GM12801 (cell line): ENCODE measurements around the gene RNF114.

Experiments
- TF ChIP-seq, protein P1 (sequence below): IDR thresholded peaks from one replicate; pipeline ENCODE4 v1.5.1; 2011; ENCODE audit warnings: control low read depth; ENCODE audit not compliant: insufficient read length; ENCODE audit errors: extremely low read depth

The RNF114 gene

DNA sequence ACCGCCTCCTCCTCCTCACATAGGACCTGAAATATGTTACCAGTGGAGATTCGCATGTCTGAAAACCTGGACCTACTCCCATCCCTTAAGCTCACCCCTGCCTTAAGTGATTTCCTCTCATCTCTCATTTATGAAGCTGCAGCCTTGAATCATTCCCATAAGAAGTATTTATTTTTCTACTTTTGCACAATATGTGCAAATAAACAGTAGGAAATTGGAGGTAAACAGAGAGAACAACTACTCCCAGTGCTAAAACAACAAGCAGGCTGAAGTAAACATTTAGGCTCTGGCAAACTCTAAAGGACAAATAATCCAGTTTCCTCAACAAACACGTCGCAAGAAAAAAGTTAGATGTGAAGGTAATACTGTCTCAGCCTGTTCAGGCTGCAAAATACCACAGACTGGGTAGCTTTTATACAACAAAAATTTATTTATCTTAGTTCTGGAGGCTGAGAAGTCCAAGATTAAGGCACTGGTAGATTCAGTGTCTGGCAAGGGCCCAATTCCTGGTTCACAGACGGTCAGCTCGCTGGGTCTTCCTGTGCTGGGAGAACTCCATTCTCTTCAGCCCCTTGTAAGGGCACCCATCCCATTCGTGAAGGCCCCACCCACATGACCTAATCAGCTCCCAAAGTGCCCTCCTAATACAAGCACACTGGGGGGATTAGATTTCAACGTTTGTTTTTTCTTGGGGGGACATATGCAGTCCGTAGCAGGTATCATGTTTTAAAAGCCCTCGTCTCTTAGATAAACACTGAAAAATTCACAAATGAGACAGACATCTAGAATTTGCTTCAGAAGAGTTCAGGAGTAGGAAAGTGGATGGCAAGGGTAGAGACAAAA lies 36.4 kb upstream of the RNF114 start:
- TF ChIP-seq, protein P1, sequence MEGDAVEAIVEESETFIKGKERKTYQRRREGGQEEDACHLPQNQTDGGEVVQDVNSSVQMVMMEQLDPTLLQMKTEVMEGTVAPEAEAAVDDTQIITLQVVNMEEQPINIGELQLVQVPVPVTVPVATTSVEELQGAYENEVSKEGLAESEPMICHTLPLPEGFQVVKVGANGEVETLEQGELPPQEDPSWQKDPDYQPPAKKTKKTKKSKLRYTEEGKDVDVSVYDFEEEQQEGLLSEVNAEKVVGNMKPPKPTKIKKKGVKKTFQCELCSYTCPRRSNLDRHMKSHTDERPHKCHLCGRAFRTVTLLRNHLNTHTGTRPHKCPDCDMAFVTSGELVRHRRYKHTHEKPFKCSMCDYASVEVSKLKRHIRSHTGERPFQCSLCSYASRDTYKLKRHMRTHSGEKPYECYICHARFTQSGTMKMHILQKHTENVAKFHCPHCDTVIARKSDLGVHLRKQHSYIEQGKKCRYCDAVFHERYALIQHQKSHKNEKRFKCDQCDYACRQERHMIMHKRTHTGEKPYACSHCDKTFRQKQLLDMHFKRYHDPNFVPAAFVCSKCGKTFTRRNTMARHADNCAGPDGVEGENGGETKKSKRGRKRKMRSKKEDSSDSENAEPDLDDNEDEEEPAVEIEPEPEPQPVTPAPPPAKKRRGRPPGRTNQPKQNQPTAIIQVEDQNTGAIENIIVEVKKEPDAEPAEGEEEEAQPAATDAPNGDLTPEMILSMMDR: no peak

DNA sequence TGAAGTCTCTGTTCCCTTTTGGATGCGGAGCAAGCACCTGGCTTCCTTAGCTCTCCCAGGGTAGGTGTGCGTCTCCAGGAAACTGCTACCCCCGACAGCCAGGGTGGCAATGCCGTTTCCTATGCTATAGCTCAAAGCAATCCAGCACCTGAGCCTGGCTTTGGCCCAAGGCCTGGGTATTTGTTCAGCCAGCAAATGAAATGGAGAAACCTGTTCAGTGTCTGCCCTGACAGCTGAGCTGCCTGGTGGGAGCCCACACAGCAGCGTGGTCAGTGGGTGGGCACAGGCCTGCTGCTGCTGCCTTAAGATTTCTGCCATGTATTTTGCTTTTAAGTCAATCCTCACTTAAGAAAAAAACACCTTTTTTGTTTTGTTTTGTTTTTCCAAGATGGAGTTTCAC lies 34.6 kb upstream of the RNF114 start:
- TF ChIP-seq, protein P1: no peak

DNA sequence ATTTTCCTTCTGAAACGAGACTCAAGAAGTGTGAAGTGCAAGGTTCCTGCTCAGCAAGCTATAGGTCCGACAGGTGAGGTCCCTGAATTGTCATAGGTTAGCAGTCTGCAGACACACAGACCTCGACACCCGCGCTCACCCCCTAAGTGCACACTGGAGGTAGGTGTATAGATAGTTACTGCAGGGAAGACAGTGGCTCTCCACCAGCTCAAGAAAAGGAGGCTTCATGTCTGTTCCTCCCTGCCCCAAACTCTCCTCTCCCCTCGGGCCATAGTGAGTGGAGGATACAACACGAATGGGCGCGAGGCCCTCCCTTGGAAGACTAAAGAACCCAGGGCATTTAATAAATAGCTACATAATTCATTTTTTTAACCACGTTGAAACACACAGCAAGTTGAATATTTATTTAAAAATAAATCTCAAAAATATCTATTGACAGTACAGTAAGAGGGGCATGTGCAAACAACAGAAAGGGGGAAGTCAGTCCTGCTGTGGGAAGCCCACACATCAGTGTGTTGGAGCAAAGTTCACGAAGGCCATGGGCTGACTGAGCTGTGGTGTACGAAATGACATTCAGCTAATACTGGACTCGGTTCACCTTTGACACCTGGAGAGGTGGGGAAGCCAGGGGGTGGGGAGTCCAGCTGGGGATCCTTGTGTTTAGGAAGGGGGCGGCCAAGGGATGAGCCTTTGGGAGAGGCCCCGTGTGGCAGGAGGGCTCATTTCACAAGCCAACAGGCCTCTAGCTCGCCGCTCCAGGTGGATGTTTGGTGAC lies 31.6 kb upstream of the RNF114 start:
- TF ChIP-seq, protein P1: no peak

DNA sequence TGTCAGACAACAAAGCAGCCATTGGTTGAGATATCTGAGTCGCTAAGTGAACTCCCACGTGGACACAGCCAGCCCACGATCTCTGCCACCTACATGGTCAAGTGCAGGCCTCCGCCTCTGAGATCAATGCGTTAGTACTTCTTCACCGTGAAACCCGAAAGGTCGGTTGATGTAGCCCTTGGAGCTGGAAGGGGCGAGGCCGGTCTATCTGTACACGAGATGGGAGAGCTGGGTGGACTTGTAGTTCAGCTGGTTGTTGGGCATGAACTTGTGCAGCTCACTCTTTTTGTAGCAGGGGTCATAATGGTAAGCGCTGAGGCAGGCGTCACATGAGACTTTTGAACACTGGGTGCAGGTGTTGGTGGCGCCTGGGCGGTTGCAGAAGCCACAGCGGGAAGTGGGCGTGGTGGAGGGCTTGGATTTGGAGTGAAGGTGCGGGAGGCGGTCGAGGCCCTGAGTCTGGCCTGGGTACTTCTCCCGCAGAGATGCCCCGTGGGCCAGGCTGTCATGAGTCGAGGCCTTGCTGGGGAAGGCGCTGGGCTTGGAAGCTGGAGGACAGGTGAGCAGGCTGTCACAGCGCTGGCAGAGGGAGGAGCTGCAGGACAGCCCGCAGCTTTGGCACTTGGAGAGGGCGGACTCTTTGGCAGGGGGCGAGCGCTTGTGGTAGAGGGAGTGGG lies 30.6 kb upstream of the RNF114 start:
- TF ChIP-seq, protein P1: no peak

DNA sequence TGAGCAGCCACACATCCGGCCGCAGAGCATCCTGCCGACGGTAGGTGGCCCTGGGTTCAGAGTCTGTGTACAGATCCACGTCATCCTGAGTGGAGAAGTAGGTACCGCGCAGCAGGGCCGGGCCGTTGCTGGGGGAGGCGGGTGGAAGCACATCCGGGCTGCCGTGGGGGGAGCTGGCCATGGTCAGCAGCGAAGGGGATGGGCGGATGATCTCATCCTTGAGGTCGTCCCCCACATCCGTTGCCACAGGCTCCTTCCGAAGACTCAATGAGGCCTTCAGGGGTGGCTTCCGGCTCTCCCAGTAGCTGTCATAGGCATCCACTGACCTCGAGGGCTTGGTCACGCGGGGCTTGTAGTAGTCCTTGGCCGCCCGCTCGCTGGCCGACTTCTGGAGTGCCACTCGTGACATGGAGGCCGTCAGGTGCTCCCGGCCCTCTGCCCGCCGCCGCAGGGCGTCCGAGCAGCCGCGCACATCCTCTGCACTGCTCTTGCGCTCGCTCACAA lies 30.0 kb upstream of the RNF114 start:
- TF ChIP-seq, protein P1: no peak

DNA sequence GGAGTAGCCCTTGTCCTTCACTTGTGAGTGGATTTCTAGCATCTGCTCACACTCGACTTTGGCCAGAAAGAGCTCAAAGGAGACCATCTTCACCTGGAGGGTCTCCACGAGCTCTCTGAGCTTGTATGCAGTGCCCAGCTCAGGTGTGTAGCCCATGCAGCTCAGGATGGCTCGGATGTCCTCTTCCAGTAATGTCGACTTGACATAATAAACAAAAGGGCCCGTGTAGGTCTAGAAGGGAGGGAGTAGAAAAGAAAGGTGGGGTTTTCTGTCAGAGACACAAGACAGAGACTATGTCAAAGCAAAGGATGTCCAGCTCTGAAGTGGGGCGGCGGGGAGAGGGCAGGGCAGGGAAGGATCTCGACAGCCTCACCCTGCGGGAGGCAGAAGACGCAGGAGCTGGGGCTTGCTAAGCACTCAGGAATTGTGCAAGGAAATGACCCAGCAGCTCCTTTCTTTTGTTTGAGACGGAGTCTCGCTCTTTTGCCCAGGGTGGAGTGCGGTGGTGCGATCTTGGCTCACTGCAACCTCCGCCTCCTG lies 29.5 kb upstream of the RNF114 start:
- TF ChIP-seq, protein P1: no peak
